Loucy (cell line): ENCODE data around the gene TSPAN31.

ENCODE experiments used
- H2AFZ ChIP-seq: fragments of 200-600 bp; sonication (generic); 2 replicates; pipeline ENCODE4 v1.6.0; 2016; ENCODE audit warnings: antibody characterized with exemption, mild to moderate bottlenecking, low read length, moderate library complexity
- H3F3A ChIP-seq: fragments of 200-600 bp; 2 replicates; pipeline ENCODE4 v1.6.0; 2016; ENCODE audit warnings: antibody characterized with exemption, low read depth, mild to moderate bottlenecking
- H3K27me3 ChIP-seq: fragments of 200-600 bp; sonication (generic); 2 replicates; pipeline ENCODE4 v1.6.1; 2014; ENCODE audit warnings: low read length, mild to moderate bottlenecking; ENCODE audit not compliant: insufficient read depth, poor library complexity, severe bottlenecking
- H3K36me3 ChIP-seq: fragments of 200-600 bp; sonication (generic); 2 replicates; pipeline ENCODE4 v1.6.1; 2016; ENCODE audit warnings: low read length; ENCODE audit not compliant: insufficient read depth
- H3K4me1 ChIP-seq: fragments of 200-600 bp; sonication (generic); 2 replicates; pipeline ENCODE4 v1.5.1; 2014; ENCODE audit warnings: low read length, mild to moderate bottlenecking; ENCODE audit not compliant: insufficient read depth, poor library complexity, severe bottlenecking
- H3K4me2 ChIP-seq: fragments of 200-600 bp; sonication (generic); 2 replicates; pipeline ENCODE4 v1.6.0; 2014; ENCODE audit warnings: antibody characterized with exemption, low read length, low read depth, mild to moderate bottlenecking; ENCODE audit not compliant: poor library complexity, severe bottlenecking
- H3K4me3 ChIP-seq: fragments of 200-600 bp; sonication (generic); 2 replicates; pipeline ENCODE4 v1.5.1; 2014; ENCODE audit warnings: low read length, mild to moderate bottlenecking, mixed read lengths; ENCODE audit not compliant: poor library complexity, severe bottlenecking
- H3K79me2 ChIP-seq: fragments of 200-600 bp; sonication (generic); 2 replicates; pipeline ENCODE4 v1.6.1; 2014; ENCODE audit warnings: low read length; ENCODE audit not compliant: insufficient read depth
- H3K9ac ChIP-seq: fragments of 200-600 bp; sonication (generic); 2 replicates; pipeline ENCODE4 v1.6.0; 2014; ENCODE audit warnings: mild to moderate bottlenecking, low read depth, low read length, moderate library complexity; ENCODE audit not compliant: poor library complexity, severe bottlenecking
- H3K9me2 ChIP-seq: fragments of 200-600 bp; sonication (generic); replicated peaks from 2 replicates; pipeline ENCODE4 v1.6.1; 2016; ENCODE audit warnings: low read depth, low read length, mixed read lengths
- H3K9me3 ChIP-seq: fragments of 200-600 bp; sonication (generic); 2 replicates; pipeline ENCODE4 v1.6.1; 2014; ENCODE audit warnings: mild to moderate bottlenecking, antibody characterized with exemption, low read length, low read depth; ENCODE audit not compliant: insufficient read depth
- H4K20me1 ChIP-seq: fragments of 200-600 bp; sonication (generic); 2 replicates; pipeline ENCODE4 v1.6.0; 2014; ENCODE audit warnings: antibody characterized with exemption, low read length, mild to moderate bottlenecking; ENCODE audit not compliant: insufficient read depth, poor library complexity, severe bottlenecking
- CTCF ChIP-seq: fragments of 200-600 bp; sonication (generic); conservative IDR thresholded peaks from 2 replicates; pipeline ENCODE4 v1.5.1; 2014; ENCODE audit warnings: mild to moderate bottlenecking, antibody characterized with exemption, low read length
- EZH2phosphoT487 ChIP-seq: fragments of 200-600 bp; IDR thresholded peaks from 2 replicates; pipeline ENCODE4 v1.6.1; 2018; ENCODE audit warnings: antibody characterized with exemption, mild to moderate bottlenecking, moderate library complexity, borderline replicate concordance

TSPAN31 gene

GRCh38 chr12:57777367-57777766 lies 32.5 kb downstream of the TSPAN31 start:
- Histone ChIP-seq H3K36me3 (no peaks in the 10 kb centered on the region), H3K4me3 (no peak overlapping the region), H3K9me3 (no peaks in the 10 kb centered on the region), H3F3A (no peaks in the 10 kb centered on the region), H3K9ac (no peak overlapping the region), H3K27me3 (no peaks in the 10 kb centered on the region), H4K20me1 (no peaks in the 10 kb centered on the region), H3K79me2 (peaks cover 6% of the 10 kb centered on the region; the same call in 1 of the 2 replicates), H3K4me2 (no peak overlapping the region), H2AFZ (no peak overlapping the region), H3K4me1 (peaks cover 17% of the 10 kb centered on the region), H3K9me2 (no peaks in the 10 kb centered on the region)
- TF ChIP-seq CTCF (no peak), EZH2phosphoT487 (no peak)

- Histone ChIP-seq H2AFZ (no peak overlapping the region), H3K9ac (no peak overlapping the region), H3K9me2 (no peaks in the 10 kb centered on the region), H3K79me2 (peaks cover 9% of the 10 kb centered on the region), H3K36me3 (no peaks in the 10 kb centered on the region), H3K4me2 (no peak overlapping the region), H3K9me3 (no peaks in the 10 kb centered on the region), H3K4me1 (peaks cover 18% of the 10 kb centered on the region), H4K20me1 (peaks cover 2% of the 10 kb centered on the region), H3K4me3 (no peak overlapping the region), H3F3A (no peaks in the 10 kb centered on the region), H3K27me3 (no peaks in the 10 kb centered on the region)
- no peak for TF ChIP-seq CTCF
These were observed 33.1 kb downstream of the TSPAN31 start for GRCh38 chr12:57777911-57778310.

- Histone ChIP-seq H3K4me2 (no peak overlapping the region), H3K4me3 (no peak overlapping the region), H3K27me3 (no peaks in the 10 kb centered on the region), H2AFZ (no peak overlapping the region), H3K9me2 (no peaks in the 10 kb centered on the region), H3K79me2 (peaks cover 19% of the 10 kb centered on the region), H3K9ac (no peak overlapping the region), H3K9me3 (no peaks in the 10 kb centered on the region), H3K36me3 (no peaks in the 10 kb centered on the region), H4K20me1 (peaks cover 10% of the 10 kb centered on the region), H3F3A (no peaks in the 10 kb centered on the region), H3K4me1 (peaks cover 22% of the 10 kb centered on the region)
- no peak for TF ChIP-seq EZH2phosphoT487
These were observed 34.9 kb downstream of the TSPAN31 start for GRCh38 chr12:57779736-57780135.

GRCh38 chr12:57780284-57780897 lies 35.6 kb downstream of the TSPAN31 start:
- Histone ChIP-seq H2AFZ (no peak overlapping the region), H3K4me2 (no peak overlapping the region), H3K4me3 (no peak overlapping the region), H3F3A (no peaks in the 10 kb centered on the region), H3K9ac (no peak overlapping the region), H3K36me3 (no peaks in the 10 kb centered on the region), H3K79me2 (peaks cover 23% of the 10 kb centered on the region), H3K27me3 (no peaks in the 10 kb centered on the region), H3K4me1 (peaks cover 23% of the 10 kb centered on the region), H3K9me2 (no peaks in the 10 kb centered on the region), H4K20me1 (peaks cover 10% of the 10 kb centered on the region), H3K9me3 (no peaks in the 10 kb centered on the region)
- TF ChIP-seq CTCF (no peak), EZH2phosphoT487 (no peak)
